Measurements from ENCODE around the gene PRRC2B.

The PRRC2B gene

GRCh38 chr9:131473198-131473885, 79.5 kb downstream of the PRRC2B start:
- in situ Hi-C loops (cut with HindIII; ENCODE audit: low pct_ligation_motif_present, low sequenced_read_pairs), result no loop called here
- peaks cover 92% of the 10 kb centered on the region for H3K36me3 ChIP-seq (replicated peaks)
- no peak for DNase-seq
- H3K27ac ChIP-seq, result no peak overlapping the region
- TF ChIP-seq, protein P1, sequence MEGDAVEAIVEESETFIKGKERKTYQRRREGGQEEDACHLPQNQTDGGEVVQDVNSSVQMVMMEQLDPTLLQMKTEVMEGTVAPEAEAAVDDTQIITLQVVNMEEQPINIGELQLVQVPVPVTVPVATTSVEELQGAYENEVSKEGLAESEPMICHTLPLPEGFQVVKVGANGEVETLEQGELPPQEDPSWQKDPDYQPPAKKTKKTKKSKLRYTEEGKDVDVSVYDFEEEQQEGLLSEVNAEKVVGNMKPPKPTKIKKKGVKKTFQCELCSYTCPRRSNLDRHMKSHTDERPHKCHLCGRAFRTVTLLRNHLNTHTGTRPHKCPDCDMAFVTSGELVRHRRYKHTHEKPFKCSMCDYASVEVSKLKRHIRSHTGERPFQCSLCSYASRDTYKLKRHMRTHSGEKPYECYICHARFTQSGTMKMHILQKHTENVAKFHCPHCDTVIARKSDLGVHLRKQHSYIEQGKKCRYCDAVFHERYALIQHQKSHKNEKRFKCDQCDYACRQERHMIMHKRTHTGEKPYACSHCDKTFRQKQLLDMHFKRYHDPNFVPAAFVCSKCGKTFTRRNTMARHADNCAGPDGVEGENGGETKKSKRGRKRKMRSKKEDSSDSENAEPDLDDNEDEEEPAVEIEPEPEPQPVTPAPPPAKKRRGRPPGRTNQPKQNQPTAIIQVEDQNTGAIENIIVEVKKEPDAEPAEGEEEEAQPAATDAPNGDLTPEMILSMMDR (IDR thresholded peaks at IDR 0.05; ENCODE audit: low read depth, low read length, missing control alignments), result no peak
- H3K4me3 ChIP-seq (ENCODE audit: low read depth, low read length), result no peak overlapping the region
- H3K27me3 ChIP-seq (replicated peaks), result no peaks in the 10 kb centered on the region

DNA sequence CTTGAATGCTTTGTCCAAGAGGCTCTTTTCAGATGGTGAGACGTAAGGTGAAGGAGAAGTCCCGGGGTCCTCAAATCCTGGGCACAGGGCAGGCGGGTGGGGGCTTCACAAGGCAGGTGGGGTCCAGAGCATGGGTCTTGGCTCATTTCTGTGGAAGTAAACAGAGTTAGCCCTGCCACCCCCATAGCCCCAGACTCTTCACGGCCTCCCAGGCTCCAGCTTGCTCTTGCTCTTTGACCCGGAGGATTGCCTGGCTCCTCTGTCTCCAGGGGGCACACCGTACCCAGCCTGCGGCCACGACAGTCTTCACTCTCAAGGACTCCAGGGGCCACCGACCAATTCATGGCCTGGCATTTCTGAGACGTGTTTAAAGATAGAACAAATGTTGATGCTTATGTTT, 80.0 kb downstream of the PRRC2B start:
- H3K27me3 ChIP-seq (replicated peaks), result no peaks in the 10 kb centered on the region
- no peak overlapping the region for H3K4me3 ChIP-seq (ENCODE audit: low read depth, low read length)
- TF ChIP-seq, protein P1 (IDR thresholded peaks at IDR 0.05; ENCODE audit: low read depth, low read length, missing control alignments), result no peak
- no peak overlapping the region for H3K27ac ChIP-seq
- DNase-seq, result no peak
- in situ Hi-C loops (cut with HindIII; ENCODE audit: low pct_ligation_motif_present, low sequenced_read_pairs), result no loop called here
- peaks cover 90% of the 10 kb centered on the region for H3K36me3 ChIP-seq (replicated peaks)

DNA sequence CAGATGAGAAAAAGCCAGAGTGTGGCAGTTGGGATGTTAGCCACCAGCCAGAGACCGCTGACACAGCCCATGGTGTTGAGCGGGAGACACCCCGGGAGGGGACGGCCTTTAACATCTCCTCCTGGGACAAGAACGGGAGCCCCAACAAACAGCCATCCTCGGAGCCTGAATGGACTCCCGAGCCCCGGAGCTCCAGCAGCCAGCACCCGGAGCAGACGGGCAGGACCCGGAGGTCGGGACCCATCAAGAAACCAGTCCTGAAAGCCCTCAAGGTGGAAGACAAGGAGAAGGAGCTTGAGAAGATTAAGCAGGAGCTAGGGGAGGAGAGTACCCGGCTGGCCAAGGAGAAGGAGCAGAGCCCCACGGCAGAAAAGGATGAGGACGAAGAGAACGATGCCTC, 80.8 kb downstream of the PRRC2B start:
- no peak for DNase-seq

DNA sequence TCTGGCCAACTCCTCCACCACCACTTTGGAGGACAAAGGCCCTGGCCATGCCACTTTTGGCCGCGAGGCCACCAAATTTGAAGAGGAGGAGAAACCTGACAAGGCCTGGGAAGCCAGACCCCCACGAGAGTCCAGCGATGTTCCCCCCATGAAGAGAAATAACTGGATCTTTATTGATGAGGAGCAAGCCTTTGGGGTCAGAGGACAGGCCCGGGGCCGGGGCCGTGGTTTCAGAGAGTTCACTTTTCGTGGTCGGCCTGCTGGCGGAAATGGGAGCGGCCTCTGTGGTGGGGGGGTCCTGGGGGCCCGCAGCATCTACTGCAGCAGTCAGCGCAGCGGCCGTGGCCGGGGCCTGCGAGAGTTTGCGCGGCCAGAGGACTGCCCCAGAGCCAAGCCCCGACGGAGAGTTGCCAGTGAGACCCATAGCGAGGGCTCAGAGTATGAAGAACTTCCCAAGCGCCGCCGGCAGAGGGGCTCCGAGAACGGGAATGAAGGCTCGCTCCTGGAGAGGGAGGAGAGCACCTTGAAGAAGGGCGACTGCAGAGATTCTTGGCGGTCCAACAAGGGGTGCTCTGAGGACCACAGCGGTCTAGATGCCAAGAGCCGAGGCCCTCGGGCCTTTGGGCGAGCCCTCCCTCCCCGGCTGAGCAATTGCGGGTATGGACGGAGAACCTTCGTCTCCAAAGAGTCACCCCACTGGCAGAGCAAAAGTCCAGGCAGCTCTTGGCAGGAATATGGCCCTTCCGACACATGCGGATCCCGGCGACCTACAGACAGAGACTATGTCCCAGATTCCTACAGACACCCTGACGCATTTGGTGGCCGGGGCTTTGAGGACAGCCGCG, 81.4 kb downstream of the PRRC2B start:
- no peak overlapping the region for H3K27ac ChIP-seq

More for the DNA sequence above, 80.8 kb downstream of the PRRC2B start:
- Histone ChIP-seq H3K36me3 (replicated peaks) (peaks cover 95% of the 10 kb centered on the region), H3K4me3 (ENCODE audit: low read depth, low read length) (no peak overlapping the region), H3K27ac (no peak overlapping the region), H3K27me3 (replicated peaks) (no peaks in the 10 kb centered on the region)
- in situ Hi-C loops (cut with HindIII; ENCODE audit: low pct_ligation_motif_present, low sequenced_read_pairs), result no loop called here
- TF ChIP-seq, protein P1 (IDR thresholded peaks at IDR 0.05; ENCODE audit: low read depth, low read length, missing control alignments), result no peak

GRCh38 chr9:131475956-131476776, 82.3 kb downstream of the PRRC2B start:
- TF ChIP-seq, protein P1 (IDR thresholded peaks at IDR 0.05; ENCODE audit: low read depth, low read length, missing control alignments), result peak; percentile 60
- Histone ChIP-seq H3K27ac (no peak overlapping the region), H3K27me3 (replicated peaks) (no peaks in the 10 kb centered on the region), H3K36me3 (replicated peaks) (peaks cover 92% of the 10 kb centered on the region), H3K4me3 (ENCODE audit: low read depth, low read length) (no peak overlapping the region)
- in situ Hi-C loops (cut with HindIII; ENCODE audit: low pct_ligation_motif_present, low sequenced_read_pairs), result no loop called here
- DNase-seq, result no peak

More for the DNA sequence above, 81.4 kb downstream of the PRRC2B start:
- H3K36me3 ChIP-seq (replicated peaks), result peaks cover 95% of the 10 kb centered on the region
- in situ Hi-C loops (cut with HindIII; ENCODE audit: low pct_ligation_motif_present, low sequenced_read_pairs), result no loop called here
- TF ChIP-seq, protein P1 (IDR thresholded peaks at IDR 0.05; ENCODE audit: low read depth, low read length, missing control alignments), result no peak
- DNase-seq, result no peak
- no peaks in the 10 kb centered on the region for H3K27me3 ChIP-seq (replicated peaks)
- H3K4me3 ChIP-seq (ENCODE audit: low read depth, low read length), result no peak overlapping the region

All from brain microvascular endothelial cell (primary cell).